ENCODE data around the gene BACH2.
"Not testable (repeated sequence)": the region's sequence is repeated elsewhere in the genome, so short reads cannot be mapped to it uniquely, and the experiment has no call there.

The BACH2 gene

GRCh38 chr6:90298459-90299053, 1.9 kb upstream of the BACH2 start:
- no peak for DNase-seq

GRCh38 chr6:90297867-90298381, 1.3 kb upstream of the BACH2 start:
- no peak for DNase-seq

- no peak for DNase-seq
Observed at GRCh38 chr6:90297115-90297866, 648 bp upstream of the BACH2 start.

- DNase-seq: no peak
Observed at GRCh38 chr6:90295854-90296340, 746 bp downstream of the BACH2 start.

- DNase-seq: no peak
Observed at GRCh38 chr6:90294989-90295853, 1.4 kb downstream of the BACH2 start.

- no peak for DNase-seq
Observed at GRCh38 chr6:90294614-90294988, 2.0 kb downstream of the BACH2 start.

- no peak for DNase-seq
Observed at GRCh38 chr6:90294008-90294511, 2.6 kb downstream of the BACH2 start.

- no peak for DNase-seq
Observed at GRCh38 chr6:90293319-90293953, 3.2 kb downstream of the BACH2 start.

GRCh38 chr6:90291565-90291964, 5.1 kb downstream of the BACH2 start:
- DNase-seq: no peak

GRCh38 chr6:90290811-90291420, 5.7 kb downstream of the BACH2 start:
- DNase-seq: no peak

- no peak for DNase-seq
Observed at GRCh38 chr6:90289902-90290301, 6.7 kb downstream of the BACH2 start.

- DNase-seq: no peak
Observed at GRCh38 chr6:90288404-90288803, 8.2 kb downstream of the BACH2 start.

GRCh38 chr6:90286884-90287488, 9.7 kb downstream of the BACH2 start:
- peak; percentile 17 for DNase-seq

GRCh38 chr6:90285611-90286381, 10.8 kb downstream of the BACH2 start:
- no peak for DNase-seq

GRCh38 chr6:90285042-90285481, 11.6 kb downstream of the BACH2 start:
- DNase-seq: no peak

- no peak for DNase-seq
Observed at GRCh38 chr6:90284236-90285041, 12.2 kb downstream of the BACH2 start.

- DNase-seq: not testable (repeated sequence)
Observed at GRCh38 chr6:90282265-90282664, 14.4 kb downstream of the BACH2 start.

GRCh38 chr6:90278129-90278528, 18.5 kb downstream of the BACH2 start:
- no peak for DNase-seq

GRCh38 chr6:90277302-90278011, 19.2 kb downstream of the BACH2 start:
- DNase-seq: no peak

All from GF-D8 (cell line).